OCI-LY1 (cell line): ENCODE results near the gene SLC6A9.

ENCODE experiments used
- EZH2 ChIP-seq: fragments of 200-600 bp; sonication (generic), shearing (Covaris generic); IDR thresholded peaks from 2 replicates; pipeline ENCODE4 v1.8.0; 2017; ENCODE audit warnings: borderline replicate concordance, mixed run types, mild to moderate bottlenecking, antibody characterized with exemption, low read length, moderate library complexity, mixed read lengths
- TF ChIP-seq, protein P1 (sequence below): fragments of 200-600 bp; sonication (generic), shearing (Covaris generic); IDR thresholded peaks from 2 replicates; pipeline ENCODE4 v1.5.1; 2017; ENCODE audit warnings: mild to moderate bottlenecking, antibody characterized with exemption, low read length, moderate library complexity, mixed read lengths

DNA sequence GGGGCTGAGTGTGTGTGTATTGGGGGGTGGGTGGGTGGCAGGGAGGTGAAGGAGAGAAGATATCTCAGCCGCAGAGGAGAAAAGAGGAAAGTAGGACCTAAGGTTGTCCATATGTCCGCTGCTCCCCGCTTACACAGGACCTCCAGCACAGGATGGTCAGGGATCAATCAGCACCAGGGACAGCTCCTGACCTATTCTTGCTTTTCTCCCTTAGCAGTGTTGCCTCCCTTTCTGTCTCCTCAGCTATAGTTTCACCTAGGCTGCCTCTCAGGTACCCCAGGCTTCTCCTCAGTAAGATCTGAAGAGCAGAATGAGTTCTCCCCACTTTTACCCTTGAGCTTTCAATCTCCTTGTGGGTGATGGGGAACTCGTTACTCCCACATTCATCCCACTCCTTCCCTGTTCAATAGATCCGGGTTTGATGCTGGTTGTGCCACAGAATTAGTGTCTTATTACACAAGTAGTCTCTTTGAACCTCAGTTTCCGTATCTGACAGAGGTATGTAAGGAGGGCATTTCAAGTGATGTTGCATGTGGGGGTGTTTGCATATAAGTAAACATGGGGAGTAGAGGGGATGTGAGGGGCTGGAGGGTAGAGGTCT, 62.8 kb downstream of the SLC6A9 start:
- TF ChIP-seq, protein P1, sequence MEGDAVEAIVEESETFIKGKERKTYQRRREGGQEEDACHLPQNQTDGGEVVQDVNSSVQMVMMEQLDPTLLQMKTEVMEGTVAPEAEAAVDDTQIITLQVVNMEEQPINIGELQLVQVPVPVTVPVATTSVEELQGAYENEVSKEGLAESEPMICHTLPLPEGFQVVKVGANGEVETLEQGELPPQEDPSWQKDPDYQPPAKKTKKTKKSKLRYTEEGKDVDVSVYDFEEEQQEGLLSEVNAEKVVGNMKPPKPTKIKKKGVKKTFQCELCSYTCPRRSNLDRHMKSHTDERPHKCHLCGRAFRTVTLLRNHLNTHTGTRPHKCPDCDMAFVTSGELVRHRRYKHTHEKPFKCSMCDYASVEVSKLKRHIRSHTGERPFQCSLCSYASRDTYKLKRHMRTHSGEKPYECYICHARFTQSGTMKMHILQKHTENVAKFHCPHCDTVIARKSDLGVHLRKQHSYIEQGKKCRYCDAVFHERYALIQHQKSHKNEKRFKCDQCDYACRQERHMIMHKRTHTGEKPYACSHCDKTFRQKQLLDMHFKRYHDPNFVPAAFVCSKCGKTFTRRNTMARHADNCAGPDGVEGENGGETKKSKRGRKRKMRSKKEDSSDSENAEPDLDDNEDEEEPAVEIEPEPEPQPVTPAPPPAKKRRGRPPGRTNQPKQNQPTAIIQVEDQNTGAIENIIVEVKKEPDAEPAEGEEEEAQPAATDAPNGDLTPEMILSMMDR = no peak
- TF ChIP-seq EZH2 = no peak
